Breast epithelium (tissue), 3 donors: ENCODE data around the gene IFNA4.
"Not testable (repeated sequence)": the region's sequence is repeated elsewhere in the genome, so short reads cannot be mapped to it uniquely, and the experiment has no call there.

Source experiments
- CTCF ChIP-seq, 3 donors: fragments of 450-650 bp; IDR thresholded peaks; one replicate each; pipeline ENCODE4 v1.5.1; 2016 to 2017; ENCODE audit warnings: antibody characterized with exemption in 3 of 3, mild to moderate bottlenecking in 3 of 3, moderate library complexity in 3 of 3
- POLR2A ChIP-seq: fragments of 450-650 bp; IDR thresholded peaks from one replicate; pipeline ENCODE4 v1.6.1; 2016; ENCODE audit warnings: antibody characterized with exemption, mild to moderate bottlenecking, moderate library complexity

- peak in 1 of 3 donors; percentile 16 for TF ChIP-seq CTCF (IDR thresholded peaks at IDR 0.05)
- TF ChIP-seq POLR2A = not testable (repeated sequence)
These were observed 7.7 kb upstream of the IFNA4 start for GRCh38 chr9:21194867-21195776.
